ENCODE data around the gene CLRN2. TPM values are rescaled to one million over a fixed set of nuclear protein-coding genes. Genes with fewer than 3 reads are reported as not detected.

CLRN2 gene
- total RNA-seq, 1 experiment from 2014 or later: not detected

DNA sequence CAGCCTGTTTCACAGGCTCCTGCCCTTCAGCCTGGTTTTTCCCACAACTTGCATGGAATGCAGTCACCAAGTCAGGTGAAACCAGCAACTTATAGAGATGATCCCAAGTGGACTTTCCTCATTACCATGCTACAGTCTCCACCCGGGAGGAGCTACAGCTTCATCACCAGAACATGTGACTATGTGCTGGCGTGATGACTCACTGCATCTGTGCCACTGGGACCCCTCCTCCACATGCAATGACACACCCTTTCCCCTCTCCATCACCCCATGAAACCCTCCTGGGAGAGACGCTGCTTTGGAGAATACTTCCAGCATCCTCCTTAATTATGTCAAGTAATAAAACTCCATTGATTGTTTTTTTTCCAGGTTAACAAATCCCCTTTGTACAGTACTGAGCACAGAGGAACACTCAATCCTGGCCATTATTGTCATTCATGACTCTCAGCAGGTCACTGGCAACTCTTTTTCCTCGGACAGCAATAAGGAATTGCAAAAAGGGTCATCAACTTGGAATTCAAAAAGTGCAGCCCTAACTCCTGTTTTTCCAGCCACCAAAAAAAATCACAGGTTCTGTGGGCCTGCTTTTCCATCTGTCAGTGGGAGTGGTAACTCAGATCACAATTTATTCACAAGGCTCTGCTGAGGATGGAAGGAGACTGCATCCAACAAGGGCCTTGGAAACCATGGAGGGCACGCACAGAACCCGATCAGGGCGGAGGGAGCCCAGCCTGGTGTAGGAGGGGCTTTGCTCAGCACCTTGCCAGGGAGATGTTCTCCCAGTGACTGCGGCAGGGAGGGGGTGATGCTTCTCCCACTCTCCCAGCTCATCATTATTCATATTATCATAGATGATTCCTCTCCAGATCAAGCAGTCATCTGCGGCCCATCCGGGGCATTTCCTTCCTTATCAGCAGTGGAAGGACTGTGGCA, 20.4 kb upstream of the CLRN2 start:
- H3K14ac ChIP-seq (ENCODE audit: insufficient read depth, low read length): no peak overlapping the region
- no peak overlapping the region for H3K18ac ChIP-seq (ENCODE audit: insufficient read length, low read depth, low read length)
- peaks cover 3% of the 10 kb centered on the region for H3K23me2 ChIP-seq (ENCODE audit: insufficient read length, low read depth, low read length, poor library complexity, severe bottlenecking)
- H3K36me3 Mint-ChIP-seq (ENCODE audit: insufficient read depth in 1 of 3, low read depth in 3 of 3): peaks cover 1 to 23% (median 3%) of the 10 kb centered on the region in 3 experiments; a peak in 4 of 7 replicates
- H2AFZ ChIP-seq (ENCODE audit: low read length): no peak overlapping the region
- H4K5ac ChIP-seq (ENCODE audit: insufficient read length, low read depth, low read length): no peak overlapping the region
- no peak overlapping the region for H3K4ac ChIP-seq (ENCODE audit: low read depth, low read length)
- no peaks in the 10 kb centered on the region for H3K79me1 ChIP-seq (ENCODE audit: insufficient read depth, low read depth, low read length, poor library complexity, severe bottlenecking)
- H3K27me3 ChIP-seq (ENCODE audit: insufficient read depth, low read length): no peaks in the 10 kb centered on the region
- no peaks in the 10 kb centered on the region for H3K9me3 Mint-ChIP-seq
- no peak overlapping the region for H4K8ac ChIP-seq (replicated peaks; ENCODE audit: insufficient read length, low read depth, low read length)
- no peak overlapping the region for H3K27ac ChIP-seq (ENCODE audit: insufficient read length, low read depth, low read length)
- no peak overlapping the region for H2BK120ac ChIP-seq (ENCODE audit: low read depth, low read length, poor library complexity, severe bottlenecking)
- H3K23ac ChIP-seq (ENCODE audit: insufficient read length, low read depth, low read length): no peak overlapping the region
- H2BK15ac ChIP-seq (ENCODE audit: low read depth, low read length): no peak overlapping the region
- DNase-seq: no peak
- H3K4me3 Mint-ChIP-seq: peak overlapping the region in 1 of 2 experiments; percentile 6; a peak in 1 of 5 replicates
- no peak overlapping the region for H3K56ac ChIP-seq (ENCODE audit: insufficient read length, low read depth, low read length)
- no peak overlapping the region for H2BK12ac ChIP-seq (ENCODE audit: insufficient read length, low read depth, low read length)
- H3K4me2 ChIP-seq (ENCODE audit: insufficient read depth, insufficient read length, low read length): no peak overlapping the region
- TF ChIP-seq, protein P1, sequence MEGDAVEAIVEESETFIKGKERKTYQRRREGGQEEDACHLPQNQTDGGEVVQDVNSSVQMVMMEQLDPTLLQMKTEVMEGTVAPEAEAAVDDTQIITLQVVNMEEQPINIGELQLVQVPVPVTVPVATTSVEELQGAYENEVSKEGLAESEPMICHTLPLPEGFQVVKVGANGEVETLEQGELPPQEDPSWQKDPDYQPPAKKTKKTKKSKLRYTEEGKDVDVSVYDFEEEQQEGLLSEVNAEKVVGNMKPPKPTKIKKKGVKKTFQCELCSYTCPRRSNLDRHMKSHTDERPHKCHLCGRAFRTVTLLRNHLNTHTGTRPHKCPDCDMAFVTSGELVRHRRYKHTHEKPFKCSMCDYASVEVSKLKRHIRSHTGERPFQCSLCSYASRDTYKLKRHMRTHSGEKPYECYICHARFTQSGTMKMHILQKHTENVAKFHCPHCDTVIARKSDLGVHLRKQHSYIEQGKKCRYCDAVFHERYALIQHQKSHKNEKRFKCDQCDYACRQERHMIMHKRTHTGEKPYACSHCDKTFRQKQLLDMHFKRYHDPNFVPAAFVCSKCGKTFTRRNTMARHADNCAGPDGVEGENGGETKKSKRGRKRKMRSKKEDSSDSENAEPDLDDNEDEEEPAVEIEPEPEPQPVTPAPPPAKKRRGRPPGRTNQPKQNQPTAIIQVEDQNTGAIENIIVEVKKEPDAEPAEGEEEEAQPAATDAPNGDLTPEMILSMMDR (conservative IDR thresholded peaks at IDR 0.05): no peak
- no peak overlapping the region for H3K9ac ChIP-seq (ENCODE audit: extremely low read depth, insufficient read length, low read length)
- H4K20me1 ChIP-seq (ENCODE audit: control insufficient read depth, insufficient read depth, insufficient read length): peaks cover 3% of the 10 kb centered on the region
- H3K27me3 Mint-ChIP-seq (ENCODE audit: low read depth): no peaks in the 10 kb centered on the region
- H3K4me1 ChIP-seq (ENCODE audit: insufficient read depth, low read length): no peaks in the 10 kb centered on the region
- no peak overlapping the region for H3T11ph ChIP-seq (ENCODE audit: low read length)
- no CpG with 5 or more reads among the region's 10 CpGs for WGBS (ENCODE audit: extremely low coverage, insufficient read length, low lambda C conversion rate)
- H3K9me3 ChIP-seq (ENCODE audit: control insufficient read depth, low read depth, low read length): no peaks in the 10 kb centered on the region
- H2BK5ac ChIP-seq (ENCODE audit: insufficient read length, low read length): no peak overlapping the region
- no peak overlapping the region for H2AK5ac ChIP-seq (ENCODE audit: insufficient read length, low read length)
- no peaks in the 10 kb centered on the region for H3K79me2 ChIP-seq (ENCODE audit: insufficient read depth, low read length)
- H4K91ac ChIP-seq (ENCODE audit: insufficient read length, low read depth, low read length): no peak overlapping the region
- no peak overlapping the region for H2BK20ac ChIP-seq (ENCODE audit: low read depth, low read length, poor library complexity, severe bottlenecking)
- H3K27ac Mint-ChIP-seq: peak overlapping the region; percentile 37 to 60 (median 44); a peak in 4 of 7 replicates
- H3K4me1 Mint-ChIP-seq: peaks cover 11 to 16% of the 10 kb centered on the region in 2 experiments

Measured in H9 (cell line).